GM21619 (cell line): ENCODE results near the gene AZU1.
"Not testable (repeated sequence)": the region's sequence is repeated elsewhere in the genome, so short reads cannot be mapped to it uniquely, and the experiment has no call there.

Source experiments
- ATAC-seq: cut with Tn5 transposase; IDR thresholded peaks from one replicate; pipeline ENCODE4 v1.9.1; 2021; ENCODE audit not compliant: unreplicated experiment

AZU1 gene

GRCh38 chr19:807627-808422, 19.8 kb upstream of the AZU1 start:
- no peak for ATAC-seq

GRCh38 chr19:808423-808775, 19.2 kb upstream of the AZU1 start:
- ATAC-seq = no peak

- no peak for ATAC-seq
These were observed 17.4 kb upstream of the AZU1 start for GRCh38 chr19:810077-810855.

GRCh38 chr19:810883-811489, 16.7 kb upstream of the AZU1 start:
- no peak for ATAC-seq

GRCh38 chr19:811506-812048, 16.1 kb upstream of the AZU1 start:
- no peak for ATAC-seq

- no peak for ATAC-seq
These were observed 15.4 kb upstream of the AZU1 start for GRCh38 chr19:812049-812746.

GRCh38 chr19:812747-813218, 14.9 kb upstream of the AZU1 start:
- ATAC-seq = no peak

- no peak for ATAC-seq
These were observed 14.2 kb upstream of the AZU1 start for GRCh38 chr19:813219-814151.

- ATAC-seq = no peak
These were observed 13.2 kb upstream of the AZU1 start for GRCh38 chr19:814152-815078.

- no peak for ATAC-seq
These were observed 12.4 kb upstream of the AZU1 start for GRCh38 chr19:815079-815774.

- no peak for ATAC-seq
These were observed 11.7 kb upstream of the AZU1 start for GRCh38 chr19:815775-816499.

GRCh38 chr19:816500-816857, 11.2 kb upstream of the AZU1 start:
- ATAC-seq = no peak

- not testable (repeated sequence) for ATAC-seq
These were observed 7.4 kb upstream of the AZU1 start for GRCh38 chr19:820212-820611.

- no peak for ATAC-seq
These were observed 6.3 kb upstream of the AZU1 start for GRCh38 chr19:821231-821824.

GRCh38 chr19:821825-822503, 5.7 kb upstream of the AZU1 start, which contains the start of gene PLPPR3:
Gene PLPPR3 (minus strand): TSS chr19:821955. CDS start chr19:821559, 396 bp downstream.
- no peak for ATAC-seq

GRCh38 chr19:823565-824121, 4.0 kb upstream of the AZU1 start:
- no peak for ATAC-seq
